ENCODE data around the gene DNAH2.

DNAH2 gene

DNA sequence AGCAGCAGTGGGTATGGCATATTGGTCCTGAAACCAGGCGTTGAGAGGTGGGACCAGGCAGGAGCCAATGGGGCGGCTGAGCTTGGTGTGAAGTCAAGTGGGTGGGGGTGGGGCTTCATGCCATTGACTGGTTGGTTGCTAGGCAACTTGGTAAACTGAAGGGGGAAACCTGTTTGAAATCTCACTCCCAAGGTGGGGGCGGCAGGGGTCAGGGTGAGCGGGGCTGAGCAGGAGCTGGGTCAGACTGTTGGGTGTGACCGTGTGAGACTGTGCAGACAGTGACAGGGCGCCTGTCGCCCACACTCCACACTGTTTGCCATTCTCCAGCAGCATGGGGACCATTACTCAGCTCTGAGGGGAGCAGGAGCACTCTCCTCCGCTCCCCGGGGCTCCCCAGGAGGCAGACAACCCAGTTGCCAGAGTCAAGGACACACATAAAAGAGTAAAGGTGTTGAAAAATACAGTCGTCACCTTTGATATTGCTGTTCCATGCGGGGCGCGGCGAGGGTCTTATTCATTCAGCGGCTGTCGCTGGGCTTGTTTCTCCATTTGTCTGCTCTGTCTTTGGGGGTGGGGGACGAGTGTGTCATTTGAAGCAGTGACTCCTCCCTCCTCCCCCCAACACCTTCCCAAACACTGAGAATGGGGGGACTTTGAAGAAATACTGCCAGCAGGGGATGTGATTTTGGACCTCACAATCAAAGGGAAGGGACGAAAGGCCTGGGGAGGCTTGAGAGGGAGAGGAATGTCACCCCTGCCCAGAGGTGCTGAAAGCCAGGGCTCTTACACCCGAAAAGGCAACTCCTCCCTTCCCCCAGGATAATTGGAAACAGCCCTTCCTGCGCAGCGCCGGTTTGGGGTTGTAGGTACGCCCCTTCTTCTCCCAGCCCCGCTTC lies 13.7 kb upstream of the DNAH2 start:
- H3K4me3 ChIP-seq (ENCODE audit: low read depth, low read length), result no peak overlapping the region
- TF ChIP-seq, protein P1, sequence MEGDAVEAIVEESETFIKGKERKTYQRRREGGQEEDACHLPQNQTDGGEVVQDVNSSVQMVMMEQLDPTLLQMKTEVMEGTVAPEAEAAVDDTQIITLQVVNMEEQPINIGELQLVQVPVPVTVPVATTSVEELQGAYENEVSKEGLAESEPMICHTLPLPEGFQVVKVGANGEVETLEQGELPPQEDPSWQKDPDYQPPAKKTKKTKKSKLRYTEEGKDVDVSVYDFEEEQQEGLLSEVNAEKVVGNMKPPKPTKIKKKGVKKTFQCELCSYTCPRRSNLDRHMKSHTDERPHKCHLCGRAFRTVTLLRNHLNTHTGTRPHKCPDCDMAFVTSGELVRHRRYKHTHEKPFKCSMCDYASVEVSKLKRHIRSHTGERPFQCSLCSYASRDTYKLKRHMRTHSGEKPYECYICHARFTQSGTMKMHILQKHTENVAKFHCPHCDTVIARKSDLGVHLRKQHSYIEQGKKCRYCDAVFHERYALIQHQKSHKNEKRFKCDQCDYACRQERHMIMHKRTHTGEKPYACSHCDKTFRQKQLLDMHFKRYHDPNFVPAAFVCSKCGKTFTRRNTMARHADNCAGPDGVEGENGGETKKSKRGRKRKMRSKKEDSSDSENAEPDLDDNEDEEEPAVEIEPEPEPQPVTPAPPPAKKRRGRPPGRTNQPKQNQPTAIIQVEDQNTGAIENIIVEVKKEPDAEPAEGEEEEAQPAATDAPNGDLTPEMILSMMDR (IDR thresholded peaks at IDR 0.05; ENCODE audit: borderline replicate concordance, insufficient read depth, low read depth, low read length), result no peak

DNA sequence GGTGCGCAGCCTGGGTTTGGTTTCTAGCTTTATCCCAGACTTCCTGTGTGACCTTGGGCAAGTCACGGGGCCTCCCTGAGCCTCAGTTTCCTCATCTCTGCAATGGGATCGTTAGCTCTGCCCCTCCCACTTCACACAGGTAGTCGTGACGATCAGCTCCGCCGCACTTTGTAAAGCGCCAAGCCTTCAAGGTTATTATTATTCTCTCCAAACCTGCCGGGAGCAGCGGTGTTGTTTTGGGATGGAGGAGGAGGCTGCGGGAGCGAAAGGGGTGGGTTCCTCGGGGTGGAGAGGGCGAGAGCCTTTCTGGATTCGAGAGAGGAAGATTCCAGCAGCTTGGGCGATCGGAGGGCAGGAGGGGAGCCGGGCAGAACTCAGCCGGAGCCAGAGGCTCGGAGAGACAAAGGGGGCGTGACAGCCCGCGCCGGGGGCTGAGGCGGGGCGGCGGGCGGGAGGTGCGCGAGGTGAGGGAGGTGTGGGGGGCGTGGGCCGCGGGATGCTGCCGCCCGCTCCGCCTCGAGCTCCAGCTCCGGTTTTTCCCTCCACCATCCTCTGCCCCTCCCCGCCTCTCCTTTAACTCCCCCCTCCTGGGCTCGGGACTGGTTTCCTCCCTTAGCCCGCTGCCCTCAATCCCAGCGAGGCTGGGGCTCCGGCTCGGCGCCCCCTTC lies 12.8 kb upstream of the DNAH2 start, which contains the start of gene EFNB3:
Gene EFNB3, plus strand, starts transcription at position 602 of the 668 bp plus-strand sequence. CDS start 397 bp downstream, outside the sequence.
- H3K4me3 ChIP-seq (ENCODE audit: low read depth, low read length), result no peak within 1 kb of the TSS

DNA sequence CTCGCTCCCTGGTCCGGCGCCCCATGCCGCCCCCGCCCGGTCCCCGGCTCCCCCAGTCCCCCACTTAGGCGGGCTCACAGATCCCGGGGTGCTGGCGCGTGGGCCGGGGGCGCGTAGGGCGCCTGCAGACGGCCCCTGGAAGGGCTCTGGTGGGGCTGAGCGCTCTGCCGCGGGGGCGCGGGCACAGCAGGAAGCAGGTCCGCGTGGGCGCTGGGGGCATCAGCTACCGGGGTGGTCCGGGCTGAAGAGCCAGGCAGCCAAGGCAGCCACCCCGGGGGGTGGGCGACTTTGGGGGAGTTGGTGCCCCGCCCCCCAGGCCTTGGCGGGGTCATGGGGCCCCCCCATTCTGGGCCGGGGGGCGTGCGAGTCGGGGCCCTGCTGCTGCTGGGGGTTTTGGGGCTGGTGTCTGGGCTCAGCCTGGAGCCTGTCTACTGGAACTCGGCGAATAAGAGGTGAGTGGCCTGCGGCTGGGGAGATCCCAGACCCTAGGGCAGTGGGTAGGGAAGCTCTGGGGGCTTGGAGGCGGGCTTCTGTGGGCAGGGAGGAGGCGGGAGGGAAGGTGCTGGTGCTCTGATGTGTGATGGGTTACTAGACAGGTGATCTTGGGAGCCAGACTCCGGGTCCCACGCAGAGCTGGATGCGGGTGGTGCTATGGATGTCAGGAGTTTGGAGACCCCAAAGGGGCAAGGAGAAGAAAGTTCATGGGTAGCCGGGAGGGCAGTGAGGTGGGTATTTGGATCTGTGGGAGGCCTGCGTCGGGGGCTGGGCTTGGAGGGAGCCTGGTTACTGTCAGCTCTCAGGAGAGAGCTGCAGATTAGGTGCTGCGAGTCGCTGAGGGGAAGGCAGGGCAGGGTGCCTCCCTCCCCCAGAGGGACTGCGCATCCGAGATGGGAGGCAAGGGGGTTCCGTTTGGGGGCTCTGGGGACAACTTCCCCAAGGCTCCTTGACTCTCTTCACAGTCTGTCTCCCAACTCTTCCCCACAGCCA lies 12.0 kb upstream of the DNAH2 start:
- no peak overlapping the region for H3K4me3 ChIP-seq (ENCODE audit: low read depth, low read length)
- TF ChIP-seq, protein P1 (IDR thresholded peaks at IDR 0.05; ENCODE audit: borderline replicate concordance, insufficient read depth, low read depth, low read length), result no peak

More for the DNA sequence above, 12.8 kb upstream of the DNAH2 start, which contains the start of gene EFNB3:
- TF ChIP-seq, protein P1 (IDR thresholded peaks at IDR 0.05; ENCODE audit: borderline replicate concordance, insufficient read depth, low read depth, low read length), result no peak

GRCh38 chr17:7706631-7707354 lies 10.8 kb upstream of the DNAH2 start:
- TF ChIP-seq, protein P1 (IDR thresholded peaks at IDR 0.05; ENCODE audit: borderline replicate concordance, insufficient read depth, low read depth, low read length), result no peak
- H3K4me3 ChIP-seq (ENCODE audit: low read depth, low read length), result no peak overlapping the region

GRCh38 chr17:7707446-7707845 lies 10.1 kb upstream of the DNAH2 start:
- H3K4me3 ChIP-seq (ENCODE audit: low read depth, low read length), result no peak overlapping the region
- TF ChIP-seq, protein P1 (IDR thresholded peaks at IDR 0.05; ENCODE audit: borderline replicate concordance, insufficient read depth, low read depth, low read length), result no peak
